Stomach smooth muscle (tissue), 2 donors: ENCODE data around the gene LACRT.
"Not testable (repeated sequence)": the region's sequence is repeated elsewhere in the genome, so short reads cannot be mapped to it uniquely, and the experiment has no call there.

ENCODE experiments used
- H3K27ac ChIP-seq: one replicate; pipeline ENCODE4 v1.7.0; 2013; ENCODE audit warnings: mild to moderate bottlenecking, low read length, inconsistent platforms
- H3K27me3 ChIP-seq, 2 donors: one replicate each; pipeline ENCODE4 v1.7.0; 2013; ENCODE audit warnings: low read length in 2 of 2; ENCODE audit not compliant: insufficient read depth in 2 of 2, control insufficient read depth in 1 of 2
- H3K36me3 ChIP-seq, 2 donors: one replicate each; pipeline ENCODE4 v1.7.0; 2013; ENCODE audit warnings: low read length in 2 of 2; ENCODE audit not compliant: control insufficient read depth in 2 of 2, insufficient read depth in 2 of 2
- H3K4me1 ChIP-seq: one replicate; pipeline ENCODE4 v1.7.0; 2013; ENCODE audit warnings: low read length; ENCODE audit not compliant: control insufficient read depth, insufficient read depth
- H3K4me3 ChIP-seq, 2 donors: one replicate each; pipeline ENCODE4 v1.7.0; 2013; ENCODE audit warnings: low read length in 2 of 2
- H3K9ac ChIP-seq, 2 donors: one replicate each; pipeline ENCODE4 v1.7.0; 2013; ENCODE audit warnings: low read length in 2 of 2, mild to moderate bottlenecking in 1 of 2
- H3K9me3 ChIP-seq, 2 donors: one replicate each; pipeline ENCODE4 v1.7.0; 2013; ENCODE audit warnings: low read length in 2 of 2; ENCODE audit not compliant: control insufficient read depth in 2 of 2
- donor health status: healthy.
- donor health status: Pancreatic carcinoma.

The LACRT gene, protein sequence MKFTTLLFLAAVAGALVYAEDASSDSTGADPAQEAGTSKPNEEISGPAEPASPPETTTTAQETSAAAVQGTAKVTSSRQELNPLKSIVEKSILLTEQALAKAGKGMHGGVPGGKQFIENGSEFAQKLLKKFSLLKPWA

DNA sequence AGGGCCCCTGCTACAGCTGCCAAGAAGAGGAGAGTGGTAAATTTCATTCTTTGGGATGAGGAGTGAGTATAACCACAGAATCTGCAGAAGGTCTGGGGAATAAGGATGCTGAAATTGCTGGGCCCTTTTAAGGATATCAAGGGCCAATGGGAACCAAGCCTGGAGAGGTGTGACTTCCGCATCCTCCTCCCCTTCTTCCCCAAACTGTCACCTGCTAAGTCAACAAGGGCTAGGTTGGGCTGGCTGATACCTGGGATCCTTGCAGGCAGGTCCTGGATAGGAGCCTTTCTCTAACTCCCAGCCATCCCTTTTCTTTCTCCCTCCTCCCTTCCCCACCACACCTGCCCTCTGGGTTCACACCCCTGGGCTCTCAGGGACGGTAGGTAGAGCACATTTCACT lies at the start of gene LACRT:
Gene LACRT, minus strand, starts transcription at position 101 of the 400 bp plus-strand sequence. Its CDS starts 54 bp downstream, at position 47.
- H3K4me3 ChIP-seq, result no peak within 1 kb of the TSS
- H3K9ac ChIP-seq, result no peak within 1 kb of the TSS
- no peaks in the 10 kb centered on the region for H3K9me3 ChIP-seq
- H3K4me1 ChIP-seq, result no peaks in the 10 kb centered on the region
- H3K27ac ChIP-seq, result no peak within 1 kb of the TSS
- H3K36me3 ChIP-seq, result no peaks in the 10 kb centered on the region
- peaks cover 0 to 6% of the 10 kb centered on the region in 2 donors for H3K27me3 ChIP-seq

DNA sequence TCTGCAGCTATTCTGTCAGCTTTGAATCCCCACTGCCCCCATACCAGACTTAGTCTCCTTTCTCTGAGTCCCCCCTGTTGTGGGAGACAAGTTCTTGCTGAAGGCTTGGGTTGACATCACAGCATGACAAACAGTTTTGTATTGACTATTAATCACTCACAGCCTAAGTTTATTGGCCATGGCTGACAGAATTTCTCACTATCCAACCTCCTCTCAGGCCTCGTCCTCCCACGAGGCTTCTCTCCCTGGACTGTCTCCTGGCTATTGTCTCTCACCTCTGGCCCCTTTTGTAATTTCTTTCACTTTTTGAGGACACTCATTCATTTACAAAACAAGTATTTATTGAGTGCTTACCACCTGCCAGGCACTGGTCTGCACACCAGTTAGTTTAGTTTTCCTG lies 48.7 kb upstream of the LACRT start:
- no peak overlapping the region for H3K27ac ChIP-seq
- H3K9ac ChIP-seq, result no peak overlapping the region
- no peaks in the 10 kb centered on the region for H3K4me1 ChIP-seq
- H3K36me3 ChIP-seq, result no peaks in the 10 kb centered on the region
- peaks cover 9 to 21% of the 10 kb centered on the region in 2 donors for H3K27me3 ChIP-seq
- peaks cover 0 to 5% of the 10 kb centered on the region in 2 donors for H3K9me3 ChIP-seq
- H3K4me3 ChIP-seq, result no peak overlapping the region

DNA sequence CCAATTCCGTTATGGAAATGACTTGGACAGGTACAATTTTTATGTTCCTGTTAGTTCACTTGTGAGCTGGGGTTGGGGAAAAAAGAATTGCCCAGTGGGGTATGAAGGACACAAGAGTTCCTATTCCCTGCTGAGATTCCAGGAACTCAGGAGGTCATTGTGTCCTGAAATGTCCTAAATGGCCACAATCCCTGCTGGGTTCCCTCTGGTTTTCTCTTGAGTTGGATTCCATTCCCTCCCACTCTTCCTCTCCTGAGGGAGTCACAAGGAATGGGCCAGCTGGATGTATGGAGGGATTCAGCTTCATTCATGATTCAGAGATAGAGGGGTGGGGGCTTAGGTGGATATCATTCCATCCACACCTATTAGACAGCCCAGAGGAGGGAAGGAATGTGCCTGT lies 48.0 kb upstream of the LACRT start:
- H3K4me3 ChIP-seq, result no peak overlapping the region
- H3K27ac ChIP-seq, result no peak overlapping the region
- peaks cover 0 to 5% of the 10 kb centered on the region in 2 donors for H3K9me3 ChIP-seq
- H3K36me3 ChIP-seq, result no peaks in the 10 kb centered on the region
- no peaks in the 10 kb centered on the region for H3K4me1 ChIP-seq
- H3K9ac ChIP-seq, result no peak overlapping the region
- H3K27me3 ChIP-seq, result peaks cover 7 to 21% of the 10 kb centered on the region in 2 donors

DNA sequence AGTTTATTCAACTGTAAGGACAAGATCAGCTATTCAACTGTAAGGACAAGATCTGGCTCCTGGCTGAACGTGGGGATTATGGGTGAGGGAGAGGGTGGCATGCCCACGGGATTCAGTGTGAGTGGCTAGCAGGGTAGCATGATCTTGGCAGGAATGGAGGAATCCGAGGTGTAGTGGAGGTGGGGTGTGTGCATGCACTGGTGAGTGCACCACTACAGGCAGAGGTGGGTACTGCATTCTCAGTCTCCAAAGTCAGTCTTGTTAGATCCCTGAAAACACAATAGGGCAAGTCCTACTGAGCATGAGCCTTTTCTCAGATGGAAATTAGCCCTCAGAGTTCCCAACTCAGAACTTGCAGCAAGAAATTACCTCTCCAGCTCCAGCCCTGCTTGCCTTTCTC lies 45.7 kb upstream of the LACRT start:
- Histone ChIP-seq H3K9ac (no peak overlapping the region), H3K27ac (no peak overlapping the region), H3K27me3 (peaks cover 4 to 18% of the 10 kb centered on the region in 2 donors), H3K4me3 (no peak overlapping the region), H3K9me3 (no peaks in the 10 kb centered on the region), H3K36me3 (no peaks in the 10 kb centered on the region), H3K4me1 (no peaks in the 10 kb centered on the region)

DNA sequence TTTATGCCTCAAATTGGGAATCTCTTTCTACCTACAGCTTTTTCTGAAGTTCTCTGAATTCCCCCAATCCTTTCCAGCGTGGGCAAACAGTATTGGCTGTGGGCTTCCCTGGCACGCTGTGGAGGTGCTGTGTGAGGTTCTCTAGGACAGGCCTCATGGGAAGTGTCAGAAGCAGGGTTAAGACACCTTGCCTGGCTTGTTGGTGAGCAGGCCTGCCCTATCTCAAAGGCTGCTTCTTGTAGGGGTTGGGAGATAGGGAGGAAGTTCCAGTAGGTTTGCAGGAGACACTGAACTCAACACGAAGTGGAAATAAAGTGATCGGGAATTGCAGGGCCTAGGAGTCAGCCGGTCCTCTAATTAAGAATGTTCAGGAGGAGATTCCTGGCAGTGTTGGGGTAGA lies 43.4 kb upstream of the LACRT start:
- Histone ChIP-seq H3K9ac (no peak overlapping the region), H3K27ac (no peak overlapping the region), H3K4me1 (no peaks in the 10 kb centered on the region), H3K4me3 (no peak overlapping the region), H3K9me3 (no peaks in the 10 kb centered on the region), H3K27me3 (peaks cover 4 to 8% of the 10 kb centered on the region in 2 donors), H3K36me3 (no peaks in the 10 kb centered on the region)

DNA sequence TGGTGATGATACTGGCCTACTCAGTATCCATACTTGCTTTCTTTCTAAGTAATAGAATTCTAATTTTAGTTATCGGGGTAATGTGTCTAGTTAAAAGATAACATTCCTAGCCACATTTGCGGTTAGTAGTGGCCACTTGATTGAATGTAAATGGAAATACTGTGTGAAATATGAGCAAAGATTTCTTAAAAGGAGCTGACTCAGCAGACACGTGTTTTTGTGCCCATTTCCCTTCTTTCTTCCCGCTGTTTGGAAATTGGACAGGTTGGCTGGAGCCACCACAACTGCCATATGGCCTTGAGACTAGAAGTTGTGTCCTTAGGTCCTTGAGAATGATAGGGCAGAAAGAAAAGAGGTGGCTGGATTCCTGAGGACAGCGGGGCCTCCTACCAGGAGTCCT lies 33.2 kb upstream of the LACRT start:
- Histone ChIP-seq H3K4me3 (no peak overlapping the region), H3K4me1 (no peaks in the 10 kb centered on the region), H3K9ac (no peak overlapping the region), H3K27me3 (no peaks in the 10 kb centered on the region), H3K27ac (no peak overlapping the region), H3K36me3 (no peaks in the 10 kb centered on the region), H3K9me3 (no peaks in the 10 kb centered on the region)

DNA sequence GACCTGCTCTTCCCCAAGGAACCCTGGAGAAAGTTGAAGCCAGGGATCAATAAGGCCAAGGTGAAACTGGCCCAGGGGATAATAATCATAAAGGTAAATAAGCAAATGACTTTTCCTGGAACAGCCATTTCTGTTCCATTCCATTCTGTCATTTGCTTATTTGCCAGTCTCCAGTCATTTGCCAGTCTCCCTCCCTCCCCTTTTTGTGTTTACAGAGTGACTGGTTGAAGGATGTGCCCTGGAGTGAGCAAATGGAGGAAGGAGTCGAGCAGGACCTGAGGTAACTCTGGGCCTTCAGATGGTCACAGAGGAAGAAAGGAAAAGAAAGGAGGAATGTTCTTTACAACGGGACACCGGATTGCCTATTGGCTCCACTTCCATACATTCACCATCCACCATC lies 31.3 kb upstream of the LACRT start:
- Histone ChIP-seq H3K36me3 (no peaks in the 10 kb centered on the region), H3K27ac (no peak overlapping the region), H3K4me1 (no peaks in the 10 kb centered on the region), H3K9me3 (no peaks in the 10 kb centered on the region), H3K4me3 (no peak overlapping the region), H3K9ac (no peak overlapping the region), H3K27me3 (no peaks in the 10 kb centered on the region)

DNA sequence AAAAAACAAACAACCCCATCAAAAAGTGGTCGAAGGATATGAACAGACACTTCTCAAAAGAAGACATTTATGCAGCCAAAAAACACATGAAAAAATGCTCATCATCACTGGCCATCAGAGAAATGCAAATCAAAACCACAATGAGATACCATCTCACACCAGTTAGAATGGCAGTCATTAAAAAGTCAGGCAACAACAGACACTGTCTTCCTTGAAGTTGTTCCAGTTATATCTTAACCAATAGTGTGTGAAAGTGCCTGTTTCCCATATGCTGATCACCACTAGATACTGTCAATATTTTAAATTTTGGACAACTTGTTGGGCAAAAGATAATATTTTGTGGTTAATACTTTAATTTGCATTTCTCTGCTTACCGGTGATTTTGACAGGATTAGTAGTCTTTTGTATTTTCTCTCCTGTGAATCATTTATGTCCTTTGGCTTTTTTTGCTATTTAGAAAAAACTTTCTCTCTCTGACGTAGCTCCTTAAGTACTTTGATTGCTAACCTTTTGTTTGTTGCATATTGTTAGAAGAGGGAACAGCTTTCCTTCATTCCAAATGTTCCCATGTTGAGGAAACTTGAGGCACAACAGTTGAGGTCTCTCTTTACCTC lies 30.4 kb upstream of the LACRT start:
- H3K9ac ChIP-seq, H3K4me3 ChIP-seq, H3K27me3 ChIP-seq, H3K27ac ChIP-seq, H3K36me3 ChIP-seq, H3K4me1 ChIP-seq, H3K9me3 ChIP-seq: not testable (repeated sequence)

DNA sequence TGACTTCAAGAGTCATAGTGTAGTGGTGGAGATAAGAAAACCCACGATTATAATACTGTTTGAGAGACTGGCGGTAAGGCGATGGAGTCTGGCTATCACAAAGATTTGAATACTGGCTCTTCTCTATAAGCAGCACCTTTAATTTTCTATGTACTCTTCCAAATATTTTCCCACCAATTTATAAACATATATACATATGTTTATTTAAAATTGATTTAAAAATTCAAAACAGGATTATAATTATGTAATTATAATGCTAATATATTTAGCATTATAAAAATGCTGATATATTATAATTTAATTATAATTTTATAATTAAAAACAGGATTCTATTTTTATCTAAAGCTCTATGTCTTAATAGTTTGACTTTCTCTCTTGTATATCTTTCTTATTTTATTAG lies 28.9 kb upstream of the LACRT start:
- Histone ChIP-seq H3K4me3 (no peak overlapping the region), H3K27me3 (no peaks in the 10 kb centered on the region), H3K4me1 (no peaks in the 10 kb centered on the region), H3K27ac (no peak overlapping the region), H3K9ac (no peak overlapping the region), H3K9me3 (no peaks in the 10 kb centered on the region), H3K36me3 (no peaks in the 10 kb centered on the region)

DNA sequence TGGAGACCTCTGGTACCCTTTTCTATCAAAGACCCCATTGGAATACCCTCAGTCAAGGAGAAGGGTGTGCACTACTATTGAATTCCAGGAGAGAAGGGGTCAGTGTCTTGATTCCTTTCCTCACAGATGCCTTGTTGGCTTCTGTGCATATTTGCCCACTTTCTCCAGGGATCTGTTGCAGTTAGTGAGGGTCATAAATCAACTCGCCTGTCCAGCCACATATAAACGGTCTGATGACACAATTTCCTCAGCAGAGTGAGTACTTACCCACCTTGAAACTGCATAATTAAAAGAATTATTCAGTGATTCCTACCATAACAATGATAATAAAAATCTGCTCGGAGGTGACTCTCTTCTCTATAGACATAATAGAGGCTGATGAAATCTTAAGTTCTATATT lies 27.3 kb upstream of the LACRT start:
- Histone ChIP-seq H3K9ac (no peak overlapping the region), H3K27ac (no peak overlapping the region)

DNA sequence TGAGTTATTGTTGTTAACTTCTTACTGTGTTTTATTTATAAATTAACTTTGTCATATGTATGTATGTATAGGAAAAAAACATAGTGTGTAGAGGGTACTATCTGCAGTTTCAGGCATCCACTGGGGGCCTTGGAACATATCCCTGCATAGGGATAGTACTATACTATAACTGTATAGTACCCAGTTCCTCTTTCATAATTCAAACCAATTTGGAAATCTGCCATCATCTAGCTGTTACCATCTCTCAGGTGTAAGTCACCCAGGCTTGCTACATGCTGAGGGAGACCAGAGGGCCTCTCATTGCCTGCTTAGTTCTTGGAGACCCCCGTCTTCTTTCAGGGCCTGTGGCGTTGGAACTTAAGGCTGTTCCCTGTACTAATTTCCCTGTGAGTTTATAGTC lies 26.4 kb upstream of the LACRT start:
- no peaks in the 10 kb centered on the region for H3K36me3 ChIP-seq
- H3K4me3 ChIP-seq, result no peak overlapping the region
- no peak overlapping the region for H3K27ac ChIP-seq
- no peaks in the 10 kb centered on the region for H3K9me3 ChIP-seq
- H3K4me1 ChIP-seq, result no peaks in the 10 kb centered on the region
- H3K9ac ChIP-seq, result no peak overlapping the region
- H3K27me3 ChIP-seq, result peaks cover 0 to 2% of the 10 kb centered on the region in 2 donors

More for the DNA sequence above, 27.3 kb upstream of the LACRT start:
- Histone ChIP-seq H3K4me1 (no peaks in the 10 kb centered on the region), H3K4me3 (no peak overlapping the region), H3K27me3 (peaks cover 0 to 2% of the 10 kb centered on the region in 2 donors), H3K9me3 (no peaks in the 10 kb centered on the region), H3K36me3 (no peaks in the 10 kb centered on the region)
